Transverse colon (tissue), 4 donors: ENCODE results near the gene LRRN4CL. TPM values are rescaled to one million over a fixed set of nuclear protein-coding genes. Genes with fewer than 3 reads are reported as not detected.
"Not testable (repeated sequence)": the region's sequence is repeated elsewhere in the genome, so short reads cannot be mapped to it uniquely, and the experiment has no call there.

Source experiments
- DNase-seq: peaks from one replicate; pipeline ENCODE4 v3.0.0-alpha.2; 2019
- H3K27ac ChIP-seq, 4 donors: fragments of 200-600 bp; sonication (generic); 2 replicates each; pipeline ENCODE4 v1.5.1; 2016 to 2018; ENCODE audit warnings: inconsistent platforms in 4 of 4
- H3K27me3 ChIP-seq: fragments of 200-600 bp; sonication (generic); 2 replicates; pipeline ENCODE4 v1.5.1; 2017; ENCODE audit warnings: inconsistent platforms
- H3K36me3 ChIP-seq, 4 donors: fragments of 200-600 bp; sonication (generic); 2 replicates each; pipeline ENCODE4 v1.5.1; 2017 to 2019; ENCODE audit warnings: inconsistent platforms in 4 of 4
- H3K4me1 ChIP-seq, 4 donors: fragments of 200-600 bp; sonication (generic); 2 replicates each; pipeline ENCODE4 v1.5.1; 2017 to 2020; ENCODE audit warnings: inconsistent platforms in 4 of 4
- H3K4me3 ChIP-seq, 4 donors: fragments of 200-600 bp; sonication (generic); 1 replicate in 1 of 4; 2 replicates in 3 of 4; pipeline versions ENCODE4 v1.5.1 to v1.6.1; 2017 to 2019; ENCODE audit warnings: inconsistent platforms in 4 of 4
- H3K9me3 ChIP-seq, 2 donors: fragments of 200-600 bp; sonication (generic); 2 replicates each; pipeline ENCODE4 v1.5.1; 2017 to 2019; ENCODE audit warnings: inconsistent platforms in 2 of 2
- EP300 ChIP-seq: sonication (generic); formaldehyde crosslinking; IDR thresholded peaks from one replicate; pipeline ENCODE4 v1.6.1; 2017; ENCODE audit warnings: antibody characterized with exemption, low read depth
- POLR2A ChIP-seq: fragments of 450-650 bp; IDR thresholded peaks from one replicate; pipeline ENCODE4 v1.6.1; 2016; ENCODE audit warnings: antibody characterized with exemption, mild to moderate bottlenecking, moderate library complexity
- POLR2AphosphoS5 ChIP-seq, 3 donors: sonication (generic); formaldehyde crosslinking; IDR thresholded peaks; one replicate each; pipeline ENCODE4 v1.6.1; 2016; ENCODE audit warnings: antibody characterized with exemption in 3 of 3
- WGBS, 2 donors: methylation state at CpG; one replicate each; pipeline ENCODE4 v1.1.5; 2018; ENCODE audit warnings: low coverage in 1 of 2; 5-methylcytosine and 5-hydroxymethylcytosine counted together
- in situ Hi-C, 4 donors: fragments of 200-750 bp; cut with MboI; loops; one replicate each; pipeline versions ENCODE4 v1.15.0 to v1.15.1; 2017; ENCODE audit warnings: low sequenced_read_pairs in 3 of 4, low pct_ligation_motif_present in 1 of 4, low pct_unique_long_range_greater_than_20kb in 1 of 4
- intact Hi-C: fragments of 100-400 bp; cut with DNase I; formaldehyde crosslinking; loops from one replicate; pipeline ENCODE4 v1.15.1; 2023; ENCODE audit warnings: low total_unique reads
- total RNA-seq, 4 donors: library from RNA; depleted of rRNA; stranded (reverse); fragments of >200 nt; gene quantifications; one replicate each; pipeline ENCODE4 v1.1.0, GENCODE V29; 2016
- TF ChIP-seq, protein P1 (sequence below), 5 experiments: fragments of 200-600 bp in 3 of 5; fragments of 450-650 bp in 2 of 5; sonication (generic) in 3 of 5; IDR thresholded peaks; 1 replicate in 2 of 5; 2 replicates in 3 of 5; pipeline ENCODE4 v1.5.1; 2016 to 2017; ENCODE audit warnings: antibody characterized with exemption in 5 of 5, inconsistent platforms in 3 of 5, mild to moderate bottlenecking in 2 of 5, moderate library complexity in 1 of 5

LRRN4CL gene
- total RNA-seq, 4 donors from 2014 or later, result 8.2 to 24.7 (median 9.0) TPM

- TF ChIP-seq POLR2A (no peak), EP300 (no peak), POLR2AphosphoS5 (IDR thresholded peaks at IDR 0.05) (no peak)
- TF ChIP-seq, protein P1, sequence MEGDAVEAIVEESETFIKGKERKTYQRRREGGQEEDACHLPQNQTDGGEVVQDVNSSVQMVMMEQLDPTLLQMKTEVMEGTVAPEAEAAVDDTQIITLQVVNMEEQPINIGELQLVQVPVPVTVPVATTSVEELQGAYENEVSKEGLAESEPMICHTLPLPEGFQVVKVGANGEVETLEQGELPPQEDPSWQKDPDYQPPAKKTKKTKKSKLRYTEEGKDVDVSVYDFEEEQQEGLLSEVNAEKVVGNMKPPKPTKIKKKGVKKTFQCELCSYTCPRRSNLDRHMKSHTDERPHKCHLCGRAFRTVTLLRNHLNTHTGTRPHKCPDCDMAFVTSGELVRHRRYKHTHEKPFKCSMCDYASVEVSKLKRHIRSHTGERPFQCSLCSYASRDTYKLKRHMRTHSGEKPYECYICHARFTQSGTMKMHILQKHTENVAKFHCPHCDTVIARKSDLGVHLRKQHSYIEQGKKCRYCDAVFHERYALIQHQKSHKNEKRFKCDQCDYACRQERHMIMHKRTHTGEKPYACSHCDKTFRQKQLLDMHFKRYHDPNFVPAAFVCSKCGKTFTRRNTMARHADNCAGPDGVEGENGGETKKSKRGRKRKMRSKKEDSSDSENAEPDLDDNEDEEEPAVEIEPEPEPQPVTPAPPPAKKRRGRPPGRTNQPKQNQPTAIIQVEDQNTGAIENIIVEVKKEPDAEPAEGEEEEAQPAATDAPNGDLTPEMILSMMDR (IDR thresholded peaks at IDR 0.05), result no peak
- no peaks in the 10 kb centered on the region for H3K27me3 ChIP-seq
- H3K36me3 ChIP-seq, result peaks cover 0 to 5% (median 0%) of the 10 kb centered on the region in 4 donors
- no peaks in the 10 kb centered on the region for H3K9me3 ChIP-seq
- peaks cover 9 to 19% (median 12%) of the 10 kb centered on the region in 4 donors for H3K4me1 ChIP-seq
- in situ Hi-C loops (no loop called here), intact Hi-C loops (no loop called here)
- no peak overlapping the region for H3K27ac ChIP-seq
- H3K4me3 ChIP-seq, result no peak overlapping the region
- DNase-seq, result no peak
- 79 to 87% methylated on average over 4 to 11 of the region's 11 CpGs for WGBS, 2 donors
These were observed 35.0 kb downstream of the LRRN4CL start for GRCh38 chr11:62654297-62654696.

- H3K4me1 ChIP-seq, result peaks cover 9 to 19% (median 12%) of the 10 kb centered on the region in 4 donors
- intact Hi-C loops, result no loop called here
- WGBS, 2 donors, result 39 to 50% methylated on average over 8 to 9 of the region's 16 CpGs
- H3K9me3 ChIP-seq, result no peaks in the 10 kb centered on the region
- TF ChIP-seq POLR2A (no peak), POLR2AphosphoS5 (IDR thresholded peaks at IDR 0.05) (no peak), EP300 (no peak)
- TF ChIP-seq, protein P1 (IDR thresholded peaks at IDR 0.05), result no peak
- H3K27ac ChIP-seq, result peak overlapping the region; percentile 92 to 97 (median 94)
- no peak for DNase-seq
- in situ Hi-C loops, result no loop called here
- H3K4me3 ChIP-seq, result peak overlapping the region; percentile 67 to 98 (median 80)
- peaks cover 0 to 5% (median 3%) of the 10 kb centered on the region in 4 donors for H3K36me3 ChIP-seq
- H3K27me3 ChIP-seq, result no peaks in the 10 kb centered on the region
These were observed 36.9 kb downstream of the LRRN4CL start for GRCh38 chr11:62652161-62653006.

GRCh38 chr11:62650283-62650682, 39.0 kb downstream of the LRRN4CL start:
- peaks cover 16 to 31% (median 24%) of the 10 kb centered on the region in 4 donors for H3K4me1 ChIP-seq
- in situ Hi-C loops, H3K27ac ChIP-seq, intact Hi-C loops, H3K36me3 ChIP-seq, H3K27me3 ChIP-seq, DNase-seq, H3K9me3 ChIP-seq, H3K4me3 ChIP-seq: not testable (repeated sequence)
- 88 to 95% methylated on average over 8 to 12 of the region's 12 CpGs for WGBS, 2 donors

DNA sequence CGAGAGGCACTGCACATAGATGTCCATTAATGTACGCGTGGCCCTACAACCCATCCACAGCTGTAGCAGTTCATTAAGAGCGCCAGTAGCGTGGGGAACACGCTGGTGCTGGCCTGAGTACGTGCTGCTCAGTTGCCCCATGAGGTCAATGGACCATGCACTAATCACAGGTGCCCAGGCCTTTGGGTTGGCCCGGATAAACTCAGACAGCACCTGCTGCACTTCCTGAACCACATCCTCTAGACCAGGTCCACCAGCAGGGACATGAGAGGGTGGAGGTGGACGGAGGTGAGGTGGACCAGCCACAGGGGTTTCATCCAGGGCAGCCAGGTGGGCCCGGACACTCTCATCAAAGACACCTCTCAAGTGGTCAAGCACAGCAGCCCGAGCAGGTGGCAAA, 39.8 kb downstream of the LRRN4CL start:
- intact Hi-C loops (no loop called here), in situ Hi-C loops (no loop called here)
- Histone ChIP-seq H3K27me3 (no peaks in the 10 kb centered on the region), H3K36me3 (peaks cover 0 to 5% (median 3%) of the 10 kb centered on the region in 4 donors), H3K9me3 (no peaks in the 10 kb centered on the region), H3K27ac (no peak overlapping the region), H3K4me1 (peaks cover 22 to 38% (median 30%) of the 10 kb centered on the region in 4 donors), H3K4me3 (no peak overlapping the region)
- DNase-seq, result no peak
- TF ChIP-seq POLR2A, result no peak
- 84% methylated on average over 11 of the region's 11 CpGs; no CpG with 5 or more reads in 1 of the 2 donors for WGBS, 2 donors

DNA sequence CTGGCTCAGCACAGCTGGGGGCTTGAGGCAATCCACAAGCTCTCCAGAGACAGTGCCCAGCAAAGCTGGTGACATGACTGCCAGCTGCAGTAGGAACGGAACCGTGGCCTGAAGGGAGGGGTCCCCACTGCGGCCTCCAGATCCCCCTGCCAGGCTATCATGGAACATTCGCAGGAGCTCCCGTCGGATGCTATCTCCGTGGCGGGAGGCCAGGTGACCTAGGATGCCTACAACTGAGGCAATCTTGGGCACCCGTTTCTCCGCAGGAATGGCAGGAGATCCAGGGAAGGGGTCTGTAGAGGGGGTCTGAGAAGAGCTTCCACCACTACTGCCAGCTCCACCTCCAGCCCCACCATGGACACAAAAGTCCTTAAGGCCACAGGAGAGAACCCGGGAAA, 40.4 kb downstream of the LRRN4CL start:
- WGBS, 2 donors, result 85% methylated on average over 10 of the region's 11 CpGs; no CpG with 5 or more reads in 1 of the 2 donors

More for the DNA sequence above, 40.4 kb downstream of the LRRN4CL start:
- H3K36me3 ChIP-seq, result peaks cover 0 to 5% (median 3%) of the 10 kb centered on the region in 4 donors
- no peak overlapping the region for H3K4me3 ChIP-seq
- TF ChIP-seq, protein P1 (IDR thresholded peaks at IDR 0.05), result no peak
- no peak for TF ChIP-seq POLR2AphosphoS5 (IDR thresholded peaks at IDR 0.05)
- TF ChIP-seq POLR2A, result no peak
- in situ Hi-C loops (no loop called here), intact Hi-C loops (no loop called here)
- no peaks in the 10 kb centered on the region for H3K9me3 ChIP-seq
- peaks cover 22 to 40% (median 32%) of the 10 kb centered on the region in 4 donors for H3K4me1 ChIP-seq
- no peak for DNase-seq
- H3K27me3 ChIP-seq, result no peaks in the 10 kb centered on the region
- H3K27ac ChIP-seq, result no peak overlapping the region
